ENCODE results near the gene SQSTM1.
"Not testable (repeated sequence)": the region's sequence is repeated elsewhere in the genome, so short reads cannot be mapped to it uniquely, and the experiment has no call there.

The SQSTM1 gene

GRCh38 chr5:179820483-179821297 is at the start of gene SQSTM1:
Gene SQSTM1 (plus strand): TSS chr5:179820905. CDS start chr5:179820937, 32 bp downstream.
- DNase-seq, result peak; percentile 28

DNA sequence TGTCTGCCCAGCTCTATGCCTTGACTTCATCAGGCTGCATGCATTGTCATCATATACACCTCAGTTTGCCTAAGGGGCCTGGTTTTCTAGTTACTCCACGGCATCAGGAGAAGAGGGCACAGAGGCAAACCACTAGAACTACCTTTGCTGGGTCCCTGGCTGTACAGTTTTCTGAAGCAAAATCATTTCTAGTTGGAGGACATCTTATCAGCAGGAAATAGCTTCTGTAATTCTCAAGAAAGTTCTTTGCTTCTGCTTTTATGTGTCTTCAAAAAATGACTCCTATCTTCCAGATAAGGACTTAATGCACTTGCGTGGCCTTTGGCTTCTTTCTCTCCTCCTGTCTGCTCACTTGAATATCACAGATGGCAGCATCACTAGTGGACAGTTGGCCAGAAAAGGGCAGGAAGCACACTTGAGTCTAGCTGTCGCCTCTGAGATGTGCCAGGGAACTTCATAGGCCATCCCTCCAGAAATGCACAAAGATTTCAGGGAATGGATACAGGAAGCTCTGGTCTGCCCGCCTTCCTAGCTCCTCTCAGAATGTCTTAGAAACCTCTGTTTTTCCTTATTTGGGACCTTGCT is 49.3 kb upstream of the SQSTM1 start:
- no peak for DNase-seq

DNA sequence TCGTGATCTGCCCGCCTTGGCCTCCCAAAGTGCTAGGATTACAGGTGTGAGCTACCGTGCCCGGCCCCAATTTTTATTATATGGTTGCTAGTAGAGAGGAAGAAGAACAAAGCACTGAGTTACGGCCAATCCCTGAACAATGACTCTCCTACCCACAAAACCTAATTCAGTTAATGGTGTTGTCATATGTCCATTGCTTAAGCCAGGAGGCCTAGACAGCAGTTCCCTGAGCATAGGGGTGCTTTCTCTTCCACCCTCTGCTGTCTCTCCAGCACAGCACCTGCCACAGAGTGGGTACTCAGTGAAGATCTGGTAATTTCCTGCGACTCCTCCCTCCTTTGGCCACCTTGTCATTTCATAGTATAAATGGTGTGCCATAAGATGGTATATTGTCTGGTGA is 48.4 kb upstream of the SQSTM1 start:
- DNase-seq, result no peak

DNA sequence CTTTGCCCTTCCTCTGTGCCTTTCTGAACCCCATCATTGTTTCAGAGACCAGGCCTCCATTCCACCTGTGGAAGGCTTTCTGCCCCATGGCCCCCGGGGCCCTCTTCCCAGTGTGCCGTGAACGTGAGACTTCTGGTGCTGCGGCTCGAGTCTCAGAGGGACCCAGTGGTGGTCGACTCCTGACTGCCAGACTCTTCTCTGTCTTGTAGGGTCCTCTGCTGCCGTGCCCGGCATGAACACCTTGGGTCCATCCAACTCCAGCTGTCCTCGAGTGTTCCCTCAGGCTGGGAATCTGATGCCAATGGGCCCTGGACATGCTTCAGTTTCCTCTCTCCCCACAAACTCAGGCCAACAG is 47.0 kb upstream of the SQSTM1 start:
- DNase-seq, result no peak

- no peak for DNase-seq
Observed at GRCh38 chr5:179774442-179774841, 46.3 kb upstream of the SQSTM1 start.

GRCh38 chr5:179776411-179776938 is 44.2 kb upstream of the SQSTM1 start:
- DNase-seq, result no peak

- no peak for DNase-seq
Observed at GRCh38 chr5:179777456-179777855, 43.2 kb upstream of the SQSTM1 start.

DNA sequence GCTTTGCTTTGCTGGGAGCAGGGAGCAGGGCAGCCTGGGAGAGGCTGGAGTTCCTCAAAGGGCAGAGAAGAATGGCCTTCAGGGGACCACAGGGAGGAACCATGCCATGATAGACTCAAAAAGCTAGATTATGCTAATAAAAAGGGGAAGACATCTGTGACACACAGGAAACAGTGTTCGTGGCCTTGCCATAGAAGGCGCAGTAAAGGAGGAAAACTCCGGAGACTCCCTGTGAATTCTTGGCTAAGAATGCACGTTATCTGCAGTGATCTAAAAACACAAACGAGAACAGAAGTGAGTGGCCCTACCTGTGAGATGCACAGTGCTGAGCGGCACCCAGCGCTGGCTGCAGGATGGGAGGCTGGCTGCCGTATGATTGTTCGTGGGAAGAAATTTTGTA is 42.8 kb upstream of the SQSTM1 start:
- no peak for DNase-seq

- DNase-seq, result no peak
Observed at GRCh38 chr5:179778591-179778990, 42.1 kb upstream of the SQSTM1 start.

- DNase-seq, result no peak
Observed at GRCh38 chr5:179779826-179780225, 40.9 kb upstream of the SQSTM1 start.

DNA sequence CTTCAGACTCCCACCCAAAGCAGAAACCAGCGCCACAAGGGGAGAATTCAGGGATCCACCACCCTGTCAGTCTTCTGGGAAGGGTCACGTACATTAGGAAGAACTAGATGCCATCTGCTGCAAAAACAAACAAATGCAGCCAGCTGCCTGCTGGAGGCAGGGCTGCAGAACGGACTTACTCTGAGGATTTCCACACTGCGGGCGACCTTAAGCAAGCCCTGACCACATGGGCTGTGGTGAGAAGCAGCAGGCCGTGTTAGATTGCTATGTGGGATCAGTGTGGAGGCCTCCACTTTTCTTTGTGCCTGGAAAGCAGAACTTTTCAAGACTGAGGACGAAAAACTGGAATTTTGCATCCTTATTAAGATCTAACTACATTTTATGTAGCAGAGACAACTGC is 40.3 kb upstream of the SQSTM1 start:
- no peak for DNase-seq

- DNase-seq, result no peak
Observed at GRCh38 chr5:179781846-179782245, 38.9 kb upstream of the SQSTM1 start.

DNA sequence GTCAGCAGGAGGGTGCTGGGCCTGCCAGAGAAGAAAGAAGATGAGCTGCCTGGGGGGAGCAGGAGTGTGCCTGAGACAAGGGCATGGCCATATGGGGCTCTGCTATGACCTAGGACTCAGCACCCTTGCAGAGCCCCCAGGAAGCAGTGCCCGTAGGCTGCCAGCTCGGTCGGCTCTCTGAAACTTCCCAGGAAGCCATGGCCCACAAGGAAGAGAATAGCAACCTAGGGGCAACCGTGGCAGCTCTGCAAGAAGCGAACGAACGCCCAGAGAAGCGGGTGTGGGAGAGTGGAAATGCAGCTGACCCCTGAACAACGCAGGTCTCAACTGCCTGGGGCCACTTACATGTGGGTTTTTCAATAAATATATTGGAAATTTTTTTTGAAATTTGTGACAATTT is 37.6 kb upstream of the SQSTM1 start:
- DNase-seq, result no peak

- DNase-seq, result no peak
Observed at GRCh38 chr5:179786861-179787260, 33.8 kb upstream of the SQSTM1 start.

DNA sequence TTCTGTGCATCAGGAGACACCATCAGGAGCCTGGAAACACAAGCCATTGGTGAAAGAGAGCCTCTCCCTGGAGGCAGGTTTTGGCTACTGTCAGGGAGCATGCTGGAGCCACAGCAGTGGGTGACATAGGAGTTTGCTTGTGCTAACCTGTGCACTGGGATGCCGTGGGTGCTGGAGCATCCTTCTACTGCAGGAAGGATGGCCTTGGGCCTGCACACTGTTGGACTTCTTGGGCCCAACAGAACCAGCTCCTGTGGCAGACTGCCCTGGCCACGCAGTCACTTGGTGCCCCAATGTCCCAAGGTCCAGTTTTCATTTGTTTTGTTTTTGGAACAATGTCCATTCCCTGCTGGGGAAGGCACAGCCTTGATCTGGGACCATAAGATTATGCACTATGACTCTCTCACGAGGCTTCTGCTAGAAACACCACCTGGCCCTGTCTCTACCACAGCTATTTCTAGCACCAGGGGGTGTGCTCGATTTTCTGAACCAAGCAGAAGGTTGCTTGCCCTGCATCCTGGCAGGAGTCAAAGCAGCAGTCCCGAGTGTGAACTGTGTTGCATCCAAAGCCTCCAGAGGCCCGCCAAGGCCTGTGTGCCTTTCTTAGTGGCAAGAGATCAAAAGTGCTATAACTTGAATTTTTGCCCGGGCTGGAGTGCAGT is 32.4 kb upstream of the SQSTM1 start:
- no peak for DNase-seq

GRCh38 chr5:179789278-179789677 is 31.4 kb upstream of the SQSTM1 start:
- DNase-seq, result not testable (repeated sequence)

DNA sequence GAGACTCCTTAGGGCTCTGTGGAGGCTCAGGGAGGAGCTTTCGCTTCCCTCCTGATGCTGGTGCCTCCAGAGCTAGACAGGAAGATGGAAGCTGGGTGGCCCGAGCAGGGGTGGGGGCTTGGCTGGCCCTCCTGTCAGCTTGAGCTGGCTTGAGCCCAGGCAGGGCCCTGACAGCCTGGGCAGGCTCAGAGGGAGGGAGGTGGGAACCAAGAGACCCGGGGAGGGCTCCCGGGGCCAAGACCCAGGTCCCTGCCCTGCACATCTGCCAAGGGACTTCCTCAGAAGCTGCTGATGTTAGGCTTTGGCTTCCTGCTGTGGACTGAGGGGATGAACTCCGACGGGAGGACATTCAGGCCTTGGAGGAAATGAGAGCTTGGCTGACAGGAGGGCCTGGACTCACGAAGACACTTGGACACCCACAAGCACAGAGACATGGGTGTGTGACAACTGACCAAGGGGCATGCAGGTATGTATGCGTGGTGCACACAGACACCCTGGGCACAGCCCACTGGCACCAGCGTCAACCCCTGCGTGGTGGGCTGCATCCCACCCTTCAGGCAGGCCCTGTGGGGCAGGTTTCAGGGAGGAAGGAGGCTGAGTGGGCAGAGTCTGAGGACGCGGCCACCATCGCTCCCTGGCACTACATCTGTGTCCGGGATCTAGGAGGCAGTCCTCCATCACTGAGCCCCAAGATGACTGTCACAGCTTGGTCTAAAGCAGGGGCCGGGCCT is 28.7 kb upstream of the SQSTM1 start:
- no peak for DNase-seq

- DNase-seq, result no peak
Observed at GRCh38 chr5:179792612-179793467, 27.9 kb upstream of the SQSTM1 start.

- DNase-seq, result no peak
Observed at GRCh38 chr5:179793468-179794139, 27.1 kb upstream of the SQSTM1 start, which contains the start of gene LTC4S. Gene LTC4S (plus strand): TSS chr5:179793986. CDS start chr5:179794081, 95 bp downstream.

GRCh38 chr5:179794171-179794570 is 26.5 kb upstream of the SQSTM1 start:
- no peak for DNase-seq

- no peak for DNase-seq
Observed at GRCh38 chr5:179794575-179794974, 26.1 kb upstream of the SQSTM1 start.
